Glutamatergic neuron (in vitro differentiated cells): ENCODE measurements around the gene IL1RL2. TPM values are rescaled to one million over a fixed set of nuclear protein-coding genes. Genes with fewer than 3 reads are reported as not detected.
A peak's percentile ranks its signal among the peaks of the same experiment; 100 is the strongest.

Experiments used
- DNase-seq: peaks from one replicate; pipeline ENCODE4 v3.0.0; 2022
- H3K27ac Mint-ChIP-seq: one replicate; pipeline ENCODE4 v1.8.0; 2020; ENCODE audit warnings: mild to moderate bottlenecking, mixed read lengths, inconsistent platforms; ENCODE audit not compliant: unreplicated experiment
- H3K27me3 Mint-ChIP-seq: one replicate; pipeline ENCODE4 v1.8.0; 2020; ENCODE audit warnings: mild to moderate bottlenecking, moderate library complexity, mixed read lengths, inconsistent platforms; ENCODE audit not compliant: unreplicated experiment
- H3K36me3 Mint-ChIP-seq: one replicate; pipeline ENCODE4 v1.8.0; 2020; ENCODE audit warnings: mild to moderate bottlenecking, mixed read lengths, inconsistent platforms; ENCODE audit not compliant: unreplicated experiment
- H3K4me1 Mint-ChIP-seq: one replicate; pipeline ENCODE4 v1.8.0; 2020; ENCODE audit warnings: mild to moderate bottlenecking, low read depth, mixed read lengths, inconsistent platforms; ENCODE audit not compliant: unreplicated experiment
- H3K4me3 Mint-ChIP-seq: one replicate; pipeline ENCODE4 v1.8.0; 2020; ENCODE audit warnings: mild to moderate bottlenecking, mixed read lengths, inconsistent platforms; ENCODE audit not compliant: unreplicated experiment
- H3K9me3 Mint-ChIP-seq: one replicate; pipeline ENCODE4 v1.8.0; 2020; ENCODE audit warnings: mild to moderate bottlenecking, moderate library complexity, mixed read lengths, inconsistent platforms; ENCODE audit not compliant: unreplicated experiment
- total RNA-seq: library from RNA; stranded (reverse); fragmentation: NEBNext Ultra II Directional; extraction: Animal tissue kit (Norgen Biotek cat#: 25700); gene quantifications from one replicate; pipeline ENCODE4 v1.2.1, GENCODE V29; 2021; ENCODE audit not compliant: unreplicated experiment
- TF ChIP-seq, protein P1 (sequence below): fragments of 200-600 bp; sonication (generic); IDR thresholded peaks from one replicate; pipeline ENCODE4 v1.5.0; 2021; ENCODE audit not compliant: partially characterized antibody, unreplicated experiment

IL1RL2 gene
- total RNA-seq, 1 donor from 2014 or later, result not detected

DNA sequence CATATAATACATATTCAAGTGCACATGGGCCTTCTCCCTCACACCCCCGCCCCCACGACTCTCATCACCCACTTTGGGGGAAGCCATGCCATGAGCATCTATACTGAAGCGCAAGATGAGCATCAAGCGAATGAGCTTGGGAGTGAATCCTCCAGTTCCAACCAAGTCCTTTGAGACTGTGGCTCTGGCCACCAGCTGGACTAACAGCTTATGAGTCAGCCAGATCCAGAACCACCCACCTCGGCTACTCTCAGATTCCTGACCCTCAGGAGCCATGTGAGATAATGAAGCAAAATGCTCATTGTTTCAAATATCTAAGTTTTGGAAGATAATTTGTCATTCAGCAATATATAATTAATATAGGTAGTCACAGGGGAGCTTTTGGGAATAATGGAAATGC lies 102.3 kb downstream of the IL1RL2 start:
- Mint-ChIP-seq H3K4me1 (no peaks in the 10 kb centered on the region), H3K9me3 (no peaks in the 10 kb centered on the region), H3K27ac (no peak overlapping the region), H3K36me3 (no peaks in the 10 kb centered on the region), H3K4me3 (no peak overlapping the region), H3K27me3 (no peaks in the 10 kb centered on the region)
- DNase-seq, result peak; percentile 21
- TF ChIP-seq, protein P1, sequence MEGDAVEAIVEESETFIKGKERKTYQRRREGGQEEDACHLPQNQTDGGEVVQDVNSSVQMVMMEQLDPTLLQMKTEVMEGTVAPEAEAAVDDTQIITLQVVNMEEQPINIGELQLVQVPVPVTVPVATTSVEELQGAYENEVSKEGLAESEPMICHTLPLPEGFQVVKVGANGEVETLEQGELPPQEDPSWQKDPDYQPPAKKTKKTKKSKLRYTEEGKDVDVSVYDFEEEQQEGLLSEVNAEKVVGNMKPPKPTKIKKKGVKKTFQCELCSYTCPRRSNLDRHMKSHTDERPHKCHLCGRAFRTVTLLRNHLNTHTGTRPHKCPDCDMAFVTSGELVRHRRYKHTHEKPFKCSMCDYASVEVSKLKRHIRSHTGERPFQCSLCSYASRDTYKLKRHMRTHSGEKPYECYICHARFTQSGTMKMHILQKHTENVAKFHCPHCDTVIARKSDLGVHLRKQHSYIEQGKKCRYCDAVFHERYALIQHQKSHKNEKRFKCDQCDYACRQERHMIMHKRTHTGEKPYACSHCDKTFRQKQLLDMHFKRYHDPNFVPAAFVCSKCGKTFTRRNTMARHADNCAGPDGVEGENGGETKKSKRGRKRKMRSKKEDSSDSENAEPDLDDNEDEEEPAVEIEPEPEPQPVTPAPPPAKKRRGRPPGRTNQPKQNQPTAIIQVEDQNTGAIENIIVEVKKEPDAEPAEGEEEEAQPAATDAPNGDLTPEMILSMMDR, result no peak

Other genes starting within 250 kb of the IL1RL2 start
- gene IL1R2, start 195.1 kb upstream of the IL1RL2 start, total RNA-seq, result not detected
- gene IL1R1, start 44.3 kb upstream of the IL1RL2 start, total RNA-seq, result 0.17 TPM
- gene IL1RL1, start 124.5 kb downstream of the IL1RL2 start, total RNA-seq, result not detected
- gene IL18R1, start 168.8 kb downstream of the IL1RL2 start, total RNA-seq, result not detected
- gene IL18RAP, start 236.1 kb downstream of the IL1RL2 start, total RNA-seq, result not detected